NCI-H748 treated with DMSO at 0.1 percent for 48 hours (cell line): ENCODE measurements around the gene UCMA.

ENCODE experiments used
- DNase-seq: peaks from one replicate; lab custom pipeline; 2025; lab: John Stamatoyannopoulos, UW

UCMA gene

GRCh38 chr10:13187135-13187534 lies 47.0 kb downstream of the UCMA start:
- no peak for DNase-seq

DNA sequence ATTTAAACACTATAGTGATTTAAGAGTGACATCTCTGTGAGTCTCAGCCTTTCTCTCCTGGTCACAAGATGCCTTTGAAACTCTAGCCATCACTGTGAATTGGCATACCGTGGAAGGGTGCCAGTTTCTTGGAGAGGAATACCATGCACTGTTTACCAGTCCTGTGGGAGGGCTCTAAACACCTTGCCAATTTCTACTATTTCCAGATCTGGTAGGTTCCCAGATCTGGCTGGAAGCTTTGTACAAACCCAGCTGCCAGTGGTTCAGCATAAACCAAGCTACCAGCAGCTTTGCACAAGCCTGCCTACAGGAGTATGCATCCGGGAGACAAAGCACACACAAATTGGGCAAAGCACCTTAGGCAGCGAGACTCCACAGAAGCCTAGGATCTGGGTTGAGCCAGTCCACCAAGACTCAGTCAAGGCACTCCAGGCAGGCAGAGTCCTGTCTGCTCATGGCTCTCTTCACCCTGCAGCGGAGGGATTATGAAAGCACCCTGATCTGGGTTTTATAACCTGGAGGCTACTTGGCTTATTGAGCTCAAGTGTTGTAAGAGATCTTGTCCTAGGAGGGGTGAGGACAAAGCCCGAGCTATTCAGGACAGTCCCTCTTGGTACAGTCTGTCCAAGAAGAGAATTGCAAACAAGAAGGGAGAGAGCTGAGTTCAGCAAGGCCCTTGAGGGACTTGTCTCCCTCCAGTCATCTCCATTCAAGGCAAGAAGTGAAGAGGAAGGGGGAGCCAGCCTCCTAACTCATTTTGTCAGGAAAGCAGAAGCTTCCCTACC lies 49.3 kb downstream of the UCMA start:
- no peak for DNase-seq

DNA sequence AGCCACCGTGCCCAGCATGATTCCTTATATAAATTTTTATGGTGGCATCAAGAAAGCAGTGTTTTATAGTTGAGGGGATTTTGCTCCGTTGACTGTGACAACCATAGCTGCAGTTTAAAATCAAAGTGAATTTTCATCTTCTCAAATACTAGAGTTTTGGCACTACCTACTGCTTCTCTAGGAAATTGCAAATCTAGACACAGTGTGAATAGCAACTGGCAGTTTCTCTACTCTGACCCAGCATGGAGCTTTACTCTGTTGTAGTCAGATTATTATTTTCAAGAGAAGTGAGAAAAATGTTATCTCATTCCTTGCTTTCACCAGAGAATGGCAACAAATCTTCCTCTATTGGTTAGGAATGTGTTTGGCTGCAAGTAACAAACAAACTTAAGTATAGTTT lies 49.9 kb downstream of the UCMA start:
- DNase-seq: no peak

- no peak for DNase-seq
Measured at GRCh38 chr10:13183625-13184024, 50.5 kb downstream of the UCMA start.

DNA sequence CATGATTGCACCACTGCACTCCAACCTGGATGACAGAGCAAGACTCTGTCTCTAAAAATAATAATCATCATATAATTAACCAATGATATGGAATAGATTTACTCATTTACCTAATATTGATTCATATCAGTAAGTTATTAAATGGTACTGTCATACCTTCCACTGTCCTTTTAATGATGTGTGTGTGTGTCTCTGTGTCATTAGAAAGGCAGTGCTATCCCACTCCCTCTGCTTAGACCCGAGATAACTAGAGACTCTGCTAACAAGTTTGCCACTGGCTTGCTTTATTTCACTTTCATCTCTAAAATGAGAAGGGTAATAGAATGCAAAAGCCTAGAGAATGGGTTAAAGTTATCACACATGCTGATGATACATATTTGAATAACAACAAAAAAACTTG lies 51.8 kb downstream of the UCMA start:
- no peak for DNase-seq

DNA sequence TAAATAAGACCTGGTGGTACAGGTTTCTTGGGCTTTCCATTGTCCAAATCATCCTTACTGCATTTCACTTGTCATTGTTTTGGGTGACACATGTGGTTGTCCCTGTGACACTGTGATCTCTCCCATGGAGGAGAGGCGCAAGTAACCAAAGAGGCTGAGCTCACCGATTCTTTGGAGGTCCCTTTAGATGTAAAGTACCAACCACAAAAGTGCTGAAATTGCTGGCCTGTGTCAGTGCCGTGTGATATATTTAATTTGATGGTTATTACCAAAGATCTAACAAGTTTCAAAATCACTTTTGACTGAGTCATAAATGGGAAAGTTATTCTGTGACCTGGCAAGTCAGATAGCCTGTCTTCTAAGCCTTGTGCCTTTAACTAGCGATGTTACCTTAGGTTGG lies 53.4 kb downstream of the UCMA start:
- no peak for DNase-seq

- no peak for DNase-seq
Measured at GRCh38 chr10:13173616-13174015, 60.6 kb downstream of the UCMA start.
